AG04449 (cell line): ENCODE measurements around the gene C10orf67.
"Not testable (repeated sequence)": the region's sequence is repeated elsewhere in the genome, so short reads cannot be mapped to it uniquely, and the experiment has no call there.

Experiments
- CTCF ChIA-PET: fragments of 350-600 bp; formaldehyde crosslinking; extraction: SDS; loops from one replicate; lab custom pipeline; 2021; ENCODE audit warnings: antibody characterized with exemption; lab: Yijun Ruan, JAX
- POLR2A ChIA-PET: fragments of 400-600, 350-600 bp; formaldehyde crosslinking; extraction: SDS; loops from one replicate; lab custom pipeline; 2020; ENCODE audit warnings: antibody characterized with exemption, inconsistent platforms; lab: Yijun Ruan, JAX
- DNase-seq: peaks from one replicate; pipeline ENCODE4 v3.0.0-alpha.2; 2010; ENCODE audit warnings: low read depth, low spot score
- H3K4me3 ChIP-seq: 2 replicates; pipeline ENCODE4 v1.5.1; 2011; ENCODE audit warnings: low read depth, mild to moderate bottlenecking, control low read depth, low read length
- TF ChIP-seq, protein P1 (sequence below): IDR thresholded peaks from one replicate; pipeline ENCODE4 v1.5.1; 2011; ENCODE audit warnings: mild to moderate bottlenecking, moderate library complexity, low read length, control low read depth, inconsistent platforms; ENCODE audit not compliant: insufficient read depth; ENCODE audit errors: missing control alignments

The C10orf67 gene

DNA sequence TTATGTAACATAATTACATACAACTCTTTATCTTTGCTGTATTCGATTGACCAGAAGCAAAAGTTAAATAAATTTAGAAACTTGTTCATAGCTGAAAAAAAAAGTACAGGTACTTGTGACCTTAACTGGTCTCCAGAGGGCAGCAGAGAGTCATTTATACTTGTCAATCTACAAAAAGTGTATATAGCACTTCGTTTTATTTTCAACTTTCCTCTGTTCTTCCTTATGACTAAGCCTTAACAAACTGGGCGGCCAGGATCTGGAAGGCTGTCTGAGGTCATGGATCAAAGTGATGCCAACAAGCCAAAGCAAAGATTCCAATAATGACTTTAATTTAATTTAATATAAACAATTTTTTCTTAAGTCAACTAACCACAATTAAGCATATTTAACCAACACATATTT is 29.8 kb downstream of the C10orf67 start:
- DNase-seq, result peak; percentile 65
- TF ChIP-seq, protein P1, sequence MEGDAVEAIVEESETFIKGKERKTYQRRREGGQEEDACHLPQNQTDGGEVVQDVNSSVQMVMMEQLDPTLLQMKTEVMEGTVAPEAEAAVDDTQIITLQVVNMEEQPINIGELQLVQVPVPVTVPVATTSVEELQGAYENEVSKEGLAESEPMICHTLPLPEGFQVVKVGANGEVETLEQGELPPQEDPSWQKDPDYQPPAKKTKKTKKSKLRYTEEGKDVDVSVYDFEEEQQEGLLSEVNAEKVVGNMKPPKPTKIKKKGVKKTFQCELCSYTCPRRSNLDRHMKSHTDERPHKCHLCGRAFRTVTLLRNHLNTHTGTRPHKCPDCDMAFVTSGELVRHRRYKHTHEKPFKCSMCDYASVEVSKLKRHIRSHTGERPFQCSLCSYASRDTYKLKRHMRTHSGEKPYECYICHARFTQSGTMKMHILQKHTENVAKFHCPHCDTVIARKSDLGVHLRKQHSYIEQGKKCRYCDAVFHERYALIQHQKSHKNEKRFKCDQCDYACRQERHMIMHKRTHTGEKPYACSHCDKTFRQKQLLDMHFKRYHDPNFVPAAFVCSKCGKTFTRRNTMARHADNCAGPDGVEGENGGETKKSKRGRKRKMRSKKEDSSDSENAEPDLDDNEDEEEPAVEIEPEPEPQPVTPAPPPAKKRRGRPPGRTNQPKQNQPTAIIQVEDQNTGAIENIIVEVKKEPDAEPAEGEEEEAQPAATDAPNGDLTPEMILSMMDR, result peak; percentile 47
- ChIA-PET CTCF (interaction anchor here (0.7 to 11.8 kb wide), 30 partner anchors 9 to 387 kb away, joined by 3 to 197 read pairs (median 4); partner anchors contain the start of gene OTUD1), POLR2A (no interaction called here)
- no peak overlapping the region for H3K4me3 ChIP-seq

DNA sequence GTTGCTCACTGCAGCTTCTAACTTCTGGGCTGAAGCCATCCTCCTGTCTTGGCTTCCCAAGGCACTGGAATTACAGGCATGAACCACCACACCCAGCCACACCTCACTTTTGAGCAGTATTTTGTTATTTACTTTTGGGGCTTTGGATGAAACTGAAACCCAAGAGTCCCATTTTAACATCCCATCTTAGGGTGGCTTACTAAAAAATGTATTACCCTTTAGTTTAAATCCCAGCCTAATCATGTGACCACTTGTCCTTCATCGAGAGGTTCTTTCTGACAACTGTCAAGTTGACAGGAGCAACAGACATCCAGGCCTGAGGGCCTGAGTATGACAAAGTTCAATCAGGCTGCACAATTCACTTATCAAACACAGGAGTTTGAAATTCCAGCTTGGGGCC is 33.6 kb downstream of the C10orf67 start:
- DNase-seq, result no peak
- POLR2A ChIA-PET, result no interaction called here
- TF ChIP-seq, protein P1, result no peak
- no peak overlapping the region for H3K4me3 ChIP-seq
- CTCF ChIA-PET, result interaction anchor here (0.8 to 1.0 kb wide), 2 partner anchors 16 to 219 kb away, joined by 3 read pairs; no protein-coding TSS in a partner anchor

DNA sequence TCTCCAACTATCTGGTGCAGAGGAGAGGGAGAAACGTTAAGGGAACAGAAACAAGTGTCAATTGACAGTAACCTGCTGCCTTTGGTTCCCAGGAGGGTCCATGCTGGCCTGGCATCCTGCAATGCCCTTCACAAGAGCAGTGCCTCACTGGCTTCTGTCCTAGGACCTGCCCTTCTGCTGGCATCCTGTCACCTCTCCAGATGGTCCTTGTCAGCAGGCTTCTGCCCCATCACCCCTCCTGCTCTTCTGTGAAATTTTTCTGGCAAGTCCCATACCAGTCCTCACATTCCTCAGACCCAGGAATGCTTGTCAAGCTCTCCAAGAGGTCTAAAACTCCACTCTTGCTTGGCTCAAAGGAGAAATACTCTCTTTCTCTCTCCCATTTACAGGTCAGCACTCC is 34.2 kb downstream of the C10orf67 start:
- H3K4me3 ChIP-seq, result no peak overlapping the region
- CTCF ChIA-PET, result interaction anchor here (0.8 to 1.0 kb wide), 2 partner anchors 16 to 219 kb away, joined by 3 read pairs; no protein-coding TSS in a partner anchor
- TF ChIP-seq, protein P1, result no peak
- POLR2A ChIA-PET, result no interaction called here
- DNase-seq, result peak; percentile 14

DNA sequence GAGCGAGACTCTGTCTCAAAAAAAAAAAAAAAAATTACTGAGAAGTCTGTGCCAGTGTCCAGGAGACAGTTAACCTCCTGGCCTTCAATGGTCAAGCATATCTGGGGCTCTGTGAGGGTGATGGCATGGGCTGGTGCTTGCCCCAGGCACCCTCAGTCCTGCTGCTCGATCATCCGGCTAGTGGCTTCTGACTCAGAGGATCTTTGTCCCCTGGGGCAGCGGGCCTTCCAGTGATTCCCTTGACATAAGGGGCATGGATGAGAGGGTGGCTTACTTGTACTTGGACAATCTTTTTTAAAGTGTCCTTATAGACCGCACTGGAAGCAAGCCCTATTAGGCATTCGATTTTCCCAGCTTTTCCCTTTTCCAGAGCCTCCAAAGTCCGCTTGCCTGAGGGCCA is 44.6 kb downstream of the C10orf67 start:
- DNase-seq, POLR2A ChIA-PET, H3K4me3 ChIP-seq, CTCF ChIA-PET: not testable (repeated sequence)

DNA sequence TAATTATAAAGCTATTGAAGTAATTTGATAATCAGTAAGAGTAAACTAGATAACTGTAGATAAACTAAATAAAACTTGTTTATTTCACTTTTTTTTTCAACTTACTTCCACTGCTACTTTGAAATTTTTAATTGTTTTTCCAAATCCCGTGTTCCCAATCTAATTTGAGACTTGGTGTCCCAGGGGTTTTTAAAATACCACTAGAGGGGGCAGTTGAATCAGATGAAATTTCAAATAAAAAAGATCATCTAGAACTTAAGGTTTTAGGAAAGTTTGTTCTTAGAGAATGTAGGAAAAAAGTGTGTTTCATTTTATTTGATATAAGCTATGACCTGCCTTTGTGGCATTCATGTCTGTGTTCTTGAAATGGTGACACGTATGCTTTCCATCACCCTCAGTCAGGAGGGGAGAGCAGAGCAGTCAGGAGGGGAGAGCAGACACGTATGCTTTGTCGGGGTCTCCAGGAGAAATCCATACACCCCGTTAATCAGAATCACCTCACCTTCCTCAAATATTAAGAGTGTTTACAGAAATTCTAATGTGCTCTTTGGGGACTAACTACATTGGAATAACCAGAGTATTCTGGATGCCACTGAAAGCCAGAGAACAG is 49.9 kb downstream of the C10orf67 start:
- TF ChIP-seq, protein P1, result peak; percentile 23
- DNase-seq, result no peak
- CTCF ChIA-PET, result interaction anchor here (0.6 to 7.1 kb wide), 24 partner anchors 9 to 418 kb away, joined by 3 to 71 read pairs (median 4); no protein-coding TSS in a partner anchor
- POLR2A ChIA-PET, result no interaction called here
- no peak overlapping the region for H3K4me3 ChIP-seq

DNA sequence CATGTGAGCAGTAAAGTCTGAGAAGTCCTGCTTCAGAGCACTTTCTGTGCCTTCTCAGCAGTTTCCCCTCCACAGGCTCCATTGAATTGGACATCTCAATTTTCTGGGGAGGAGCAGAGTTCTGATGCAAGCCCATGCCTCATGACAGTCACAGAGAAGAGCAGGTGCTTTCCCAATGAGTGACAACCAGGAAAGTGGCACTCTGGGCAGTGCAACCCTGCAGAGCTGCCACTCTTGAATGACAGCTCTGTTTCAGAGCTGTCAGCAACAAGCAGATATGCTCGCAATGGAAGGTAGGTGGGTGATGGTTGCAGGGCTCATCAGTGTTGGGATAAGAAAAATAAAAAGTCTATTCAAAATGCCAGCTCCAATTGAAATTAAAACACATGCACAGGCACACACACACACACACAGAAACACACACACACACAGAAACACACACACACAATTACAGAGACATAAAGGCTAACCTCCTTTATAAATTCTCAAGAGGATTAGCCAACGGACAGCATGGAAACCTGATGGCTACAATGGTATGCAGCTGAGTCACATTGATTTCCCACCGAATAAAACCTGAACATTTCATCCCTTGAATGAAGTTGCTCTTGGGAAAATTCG is 50.5 kb downstream of the C10orf67 start:
- TF ChIP-seq, protein P1, result no peak
- CTCF ChIA-PET, result interaction anchor here (0.6 to 7.1 kb wide), 25 partner anchors 9 to 419 kb away, joined by 3 to 71 read pairs (median 4); no protein-coding TSS in a partner anchor
- H3K4me3 ChIP-seq, result no peak overlapping the region
- no peak for DNase-seq
- POLR2A ChIA-PET, result no interaction called here
